Measurements from ENCODE around the gene RGS18.
"Not testable (repeated sequence)": the region's sequence is repeated elsewhere in the genome, so short reads cannot be mapped to it uniquely, and the experiment has no call there.

RGS18 gene, protein sequence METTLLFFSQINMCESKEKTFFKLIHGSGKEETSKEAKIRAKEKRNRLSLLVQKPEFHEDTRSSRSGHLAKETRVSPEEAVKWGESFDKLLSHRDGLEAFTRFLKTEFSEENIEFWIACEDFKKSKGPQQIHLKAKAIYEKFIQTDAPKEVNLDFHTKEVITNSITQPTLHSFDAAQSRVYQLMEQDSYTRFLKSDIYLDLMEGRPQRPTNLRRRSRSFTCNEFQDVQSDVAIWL

DNA sequence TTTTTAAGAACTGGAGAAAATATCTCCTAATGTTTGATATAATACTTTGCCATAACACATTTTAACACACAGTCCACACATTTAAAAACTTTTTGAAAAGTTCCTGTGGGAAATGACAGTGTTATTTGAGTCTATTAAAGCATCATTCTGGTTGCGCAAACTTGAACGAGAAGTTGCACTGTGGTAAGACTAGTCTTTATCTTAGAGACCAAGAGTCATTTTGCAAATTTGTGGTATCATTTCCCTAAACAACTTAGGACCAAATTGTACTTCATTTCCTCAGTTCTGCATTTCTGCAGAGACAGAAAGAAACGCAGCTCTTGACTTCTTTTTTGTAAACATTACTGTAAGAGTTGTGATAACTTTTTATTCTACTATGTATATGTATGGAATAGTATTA, at the start of gene RGS18:
Gene RGS18, plus strand, starts transcription at position 282 of the 400 bp plus-strand sequence. CDS start 176 bp downstream, outside the sequence.
- no peak for DNase-seq (ENCODE audit: low read depth in 2 of 2)

DNA sequence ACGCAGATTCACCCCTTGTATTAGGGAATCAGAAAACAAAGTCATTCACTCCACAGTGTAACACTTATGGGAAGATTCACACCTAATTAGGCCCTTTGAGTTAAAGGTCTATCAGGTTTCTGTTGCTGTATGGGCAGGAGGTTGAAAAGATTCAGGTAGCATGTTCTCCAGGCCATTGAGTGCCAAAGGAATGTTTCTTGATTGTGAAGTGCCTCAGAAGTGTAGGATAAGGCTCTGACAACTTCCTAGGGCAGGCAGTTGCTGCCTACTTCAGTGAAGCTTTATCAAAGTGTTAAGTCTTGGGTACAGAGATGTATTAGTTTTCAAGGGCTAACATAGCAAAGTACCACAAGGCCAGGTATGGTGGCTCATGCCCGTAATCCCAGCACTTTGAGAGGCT, 48.7 kb upstream of the RGS18 start:
- DNase-seq (ENCODE audit: low read depth in 2 of 2) = no peak

GRCh38 chr1:192115000-192115399, 43.3 kb upstream of the RGS18 start:
- no peak for DNase-seq (ENCODE audit: low read depth in 2 of 2)

DNA sequence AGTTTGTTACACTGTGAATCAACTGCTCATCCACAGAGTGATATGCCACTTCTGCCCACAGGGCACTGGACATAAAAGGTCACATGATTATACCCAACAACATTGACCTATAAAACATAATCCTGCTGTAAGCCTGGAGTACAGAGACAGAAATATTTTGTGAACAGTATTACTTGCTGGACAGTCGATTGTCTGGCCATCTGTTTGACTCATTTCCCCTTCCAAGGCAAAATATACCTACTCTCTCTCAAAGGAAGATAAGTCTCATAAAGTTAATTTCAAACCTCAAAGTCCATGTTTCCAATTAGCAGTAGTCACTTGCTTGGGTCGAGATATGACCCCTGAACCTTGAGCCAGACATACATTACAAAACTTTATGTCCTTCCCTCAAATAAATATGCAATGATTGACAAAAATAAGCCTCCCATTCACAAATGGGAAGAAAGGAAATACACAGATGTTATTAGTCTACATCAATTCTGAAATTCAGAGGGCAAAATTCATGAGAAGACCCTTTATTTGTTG, 39.3 kb upstream of the RGS18 start:
- no peak for DNase-seq (ENCODE audit: low read depth in 2 of 2)

DNA sequence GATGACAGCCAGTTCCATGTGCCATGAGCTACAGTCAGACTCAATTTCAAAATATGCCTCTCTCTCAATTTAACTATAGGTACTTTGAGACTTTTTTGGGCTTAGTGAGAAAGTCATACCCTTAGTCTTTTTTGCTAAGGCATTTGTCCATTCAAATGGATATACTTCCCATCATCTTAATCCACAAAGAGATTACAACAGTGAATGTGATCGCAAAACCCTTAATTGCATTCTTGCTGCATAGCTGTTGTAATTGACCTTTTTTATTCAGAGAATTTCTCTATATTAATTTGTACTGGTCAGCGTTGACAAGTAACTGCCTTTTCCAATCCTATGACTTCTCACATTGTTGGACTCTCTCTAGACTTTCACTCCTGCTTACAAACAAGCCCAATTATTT, 38.6 kb upstream of the RGS18 start:
- no peak for DNase-seq (ENCODE audit: low read depth in 2 of 2)

GRCh38 chr1:192122668-192123067, 35.6 kb upstream of the RGS18 start:
- no peak for DNase-seq (ENCODE audit: low read depth in 2 of 2)

- DNase-seq (ENCODE audit: low read depth in 2 of 2) = no peak
Observed at GRCh38 chr1:192123212-192123611, 35.0 kb upstream of the RGS18 start.

DNA sequence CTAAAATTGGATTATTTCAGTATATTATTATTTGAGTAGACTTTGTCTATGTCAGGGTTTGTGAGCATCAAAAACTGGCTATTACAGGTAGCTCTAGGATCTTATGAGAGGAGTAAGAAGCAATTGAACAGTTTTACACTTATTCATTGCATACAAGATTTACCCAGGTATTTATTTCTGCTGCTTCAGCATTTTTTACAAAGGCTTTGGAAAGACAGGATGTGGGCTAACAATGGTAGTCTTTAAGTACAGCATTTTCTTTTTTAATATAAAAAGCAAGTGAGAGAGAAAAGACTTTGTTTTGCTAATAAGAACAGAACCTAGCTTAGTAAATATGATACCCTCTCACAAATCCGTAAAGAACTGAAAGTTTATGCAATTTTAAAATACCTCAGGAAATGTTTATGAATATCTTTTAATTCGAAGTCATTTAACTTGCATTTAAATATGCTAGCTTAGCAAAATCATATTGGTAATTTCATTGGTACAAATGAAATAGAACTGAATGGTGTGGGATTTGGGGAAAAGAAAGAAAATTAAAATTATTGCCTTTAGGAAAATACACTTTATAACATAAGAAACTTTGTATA, 32.1 kb upstream of the RGS18 start:
- DNase-seq (ENCODE audit: low read depth in 2 of 2) = no peak

- no peak for DNase-seq (ENCODE audit: low read depth in 2 of 2)
Observed at GRCh38 chr1:192130175-192130574, 28.1 kb upstream of the RGS18 start.

GRCh38 chr1:192130865-192131264, 27.4 kb upstream of the RGS18 start:
- DNase-seq (ENCODE audit: low read depth in 2 of 2) = not testable (repeated sequence)

DNA sequence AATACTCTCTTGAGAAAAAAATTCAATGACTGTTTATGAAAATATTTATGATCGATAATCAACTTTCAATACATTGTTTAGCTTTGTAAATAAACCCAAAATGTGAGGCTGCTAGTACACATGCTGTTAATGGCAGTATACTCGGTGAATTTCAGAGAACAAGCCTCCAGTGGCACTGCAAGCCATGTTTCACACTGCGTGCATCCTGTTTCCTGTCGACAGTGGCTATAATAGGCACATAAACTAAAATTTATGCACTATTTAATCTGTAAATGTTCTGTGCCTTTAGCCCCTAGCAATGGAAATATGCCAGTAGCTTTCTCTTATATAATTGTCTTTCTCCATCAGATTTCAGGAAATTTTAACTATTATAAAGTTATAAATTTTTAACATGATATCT, 26.3 kb upstream of the RGS18 start:
- no peak for DNase-seq (ENCODE audit: low read depth in 2 of 2)

GRCh38 chr1:192133350-192133926, 24.8 kb upstream of the RGS18 start:
- DNase-seq (ENCODE audit: low read depth in 2 of 2) = no peak

DNA sequence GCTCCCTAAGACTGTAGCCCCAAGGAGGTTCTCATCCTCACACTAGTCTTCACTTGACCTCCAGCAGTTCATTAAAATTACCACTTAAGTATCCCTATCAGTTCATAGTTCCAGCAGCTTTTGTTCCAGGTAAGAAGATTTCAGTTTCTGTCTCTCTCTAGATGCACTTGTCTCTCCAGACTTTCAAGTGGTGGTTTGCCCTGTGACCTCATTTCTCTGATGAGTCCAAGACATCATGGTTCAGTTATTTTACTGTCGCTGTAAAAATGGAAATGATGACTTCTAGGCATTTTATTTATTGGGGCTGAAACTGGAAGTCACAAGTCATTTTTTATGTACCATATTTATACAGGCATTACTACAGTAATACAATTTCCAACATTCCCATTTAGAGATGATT, 17.9 kb upstream of the RGS18 start:
- DNase-seq (ENCODE audit: low read depth in 2 of 2) = no peak

DNA sequence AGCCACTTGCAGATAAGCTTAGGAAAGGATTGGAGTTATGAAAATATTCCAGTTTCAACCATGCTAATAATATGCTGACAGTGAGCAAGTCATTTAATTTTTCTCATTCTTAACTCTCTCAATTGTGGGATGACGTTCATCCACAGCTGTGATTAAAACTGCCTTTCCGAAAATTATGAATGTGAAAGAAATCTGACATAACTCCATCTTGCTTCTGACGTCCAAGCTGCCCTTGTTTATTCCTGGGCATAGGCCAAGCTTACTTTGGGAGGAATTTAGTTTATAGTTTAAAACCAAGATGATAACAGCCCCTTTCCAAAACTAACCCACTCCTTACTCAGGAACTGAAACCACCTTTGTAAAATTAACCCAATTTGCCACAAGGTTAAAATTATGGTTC, 11.0 kb upstream of the RGS18 start:
- no peak for DNase-seq (ENCODE audit: low read depth in 2 of 2)

- no peak for DNase-seq (ENCODE audit: low read depth in 2 of 2)
Observed at GRCh38 chr1:192147696-192148095, 10.6 kb upstream of the RGS18 start.

GRCh38 chr1:192151176-192151575, 7.1 kb upstream of the RGS18 start:
- DNase-seq (ENCODE audit: low read depth in 2 of 2) = no peak

GRCh38 chr1:192153276-192153675, 5.0 kb upstream of the RGS18 start:
- no peak for DNase-seq (ENCODE audit: low read depth in 2 of 2)

GRCh38 chr1:192157067-192157466, 1.2 kb upstream of the RGS18 start:
- no peak for DNase-seq (ENCODE audit: low read depth in 2 of 2)

DNA sequence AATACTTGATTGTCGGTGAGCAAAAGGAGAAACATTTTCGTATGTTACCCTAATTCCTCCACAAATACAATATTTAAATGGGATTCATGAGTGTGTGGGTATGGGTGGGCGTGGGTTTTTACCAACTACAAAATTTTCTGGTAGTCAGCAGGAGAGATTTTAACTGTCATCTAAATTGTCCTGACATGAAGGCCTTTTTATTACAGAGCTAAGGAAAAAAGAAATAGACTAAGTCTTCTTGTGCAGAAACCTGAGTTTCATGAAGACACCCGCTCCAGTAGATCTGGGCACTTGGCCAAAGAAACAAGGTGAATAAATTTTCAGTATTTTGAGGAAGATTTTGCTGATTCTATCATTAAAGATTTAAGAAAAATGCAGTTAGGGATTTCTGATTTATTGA, 752 bp downstream of the RGS18 start:
- DNase-seq (ENCODE audit: low read depth in 2 of 2) = no peak

DNA sequence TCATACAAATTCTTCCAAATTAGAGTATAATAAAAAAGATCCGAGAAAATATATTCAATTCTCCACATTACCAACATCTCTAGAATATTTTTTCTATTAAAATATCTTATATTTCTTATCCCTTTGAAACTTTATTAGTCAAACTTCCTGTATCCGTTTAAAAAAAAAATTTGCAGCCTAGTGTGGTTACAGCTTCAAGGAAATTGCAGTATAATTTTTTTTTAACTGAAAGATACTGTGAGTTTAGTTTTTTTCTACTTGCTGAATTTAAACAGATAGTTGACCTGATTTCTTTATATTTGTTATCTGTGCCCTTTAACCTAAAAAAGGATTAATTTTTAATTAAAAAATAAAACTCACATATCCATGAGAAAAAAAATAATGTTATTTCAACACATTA, 1.5 kb downstream of the RGS18 start:
- no peak for DNase-seq (ENCODE audit: low read depth in 2 of 2)

DNA sequence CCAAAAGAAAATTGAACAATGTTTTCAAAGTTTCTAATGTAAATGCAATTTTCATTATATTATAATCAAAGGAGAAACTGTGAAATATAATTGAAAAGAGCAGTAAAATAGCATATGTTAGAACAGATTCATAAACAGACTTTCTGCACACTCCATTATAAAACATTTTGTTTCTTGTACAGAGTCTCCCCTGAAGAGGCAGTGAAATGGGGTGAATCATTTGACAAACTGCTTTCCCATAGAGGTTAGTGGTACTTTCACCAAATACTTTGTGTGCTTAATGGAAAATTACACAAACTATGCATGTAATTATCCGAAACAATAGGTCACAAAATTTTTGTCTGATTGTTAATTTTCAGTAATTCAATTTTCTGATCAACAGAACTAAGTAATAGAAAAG, 1.9 kb downstream of the RGS18 start:
- no peak for DNase-seq (ENCODE audit: low read depth in 2 of 2)

GRCh38 chr1:192161976-192162375, 3.7 kb downstream of the RGS18 start:
- DNase-seq (ENCODE audit: low read depth in 2 of 2) = no peak

- no peak for DNase-seq (ENCODE audit: low read depth in 2 of 2)
Observed at GRCh38 chr1:192162376-192162775, 4.1 kb downstream of the RGS18 start.
